ENCODE measurements around the gene FASN. TPM values are rescaled to one million over a fixed set of nuclear protein-coding genes. Genes with fewer than 3 reads are reported as not detected.

The FASN gene
- total and polyA plus RNA-seq, 2 donors (not counting 3 experiments of a cell fraction or from before 2014, with no cell fraction given), result 101 to 360 TPM

DNA sequence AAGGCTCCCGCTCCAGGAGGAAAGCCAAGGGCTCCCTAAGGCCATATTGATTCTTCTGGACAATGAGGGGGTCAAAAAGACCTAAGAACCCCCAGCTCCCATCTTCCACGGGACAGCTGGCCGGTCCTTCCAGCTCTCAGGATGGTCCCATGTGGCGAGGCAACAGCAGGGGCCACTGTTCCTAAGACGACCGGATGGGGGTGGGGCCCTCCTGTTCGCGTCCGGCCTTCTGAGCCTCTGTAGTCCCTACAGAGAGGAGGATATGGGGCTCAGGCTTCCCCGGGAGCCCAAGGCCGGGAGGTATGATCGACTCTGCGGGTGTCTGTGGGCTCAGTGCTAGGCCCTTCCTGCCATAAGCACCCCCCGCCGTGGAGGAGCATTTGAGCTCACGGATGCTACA, 54.5 kb downstream of the FASN start:
- no peaks in the 10 kb centered on the region for H3K9me3 ChIP-seq (replicated peaks; ENCODE audit: control insufficient read depth, insufficient read depth, low read length)
- no TSS peak for BruUV-seq (replicated peaks)
- DNase-seq (ENCODE audit: low read depth, low spot score) (no peak), FAIRE-seq (no peak)
- no peaks in the 10 kb centered on the region for H3K27me3 ChIP-seq (ENCODE audit: control insufficient read depth in 2 of 2, insufficient read depth in 2 of 2, low read length in 2 of 2)
- TF ChIP-seq POLR2AphosphoS5 (IDR thresholded peaks at IDR 0.05; ENCODE audit: insufficient read depth, low read depth, low read length), result no peak
- TF ChIP-seq, protein P1, sequence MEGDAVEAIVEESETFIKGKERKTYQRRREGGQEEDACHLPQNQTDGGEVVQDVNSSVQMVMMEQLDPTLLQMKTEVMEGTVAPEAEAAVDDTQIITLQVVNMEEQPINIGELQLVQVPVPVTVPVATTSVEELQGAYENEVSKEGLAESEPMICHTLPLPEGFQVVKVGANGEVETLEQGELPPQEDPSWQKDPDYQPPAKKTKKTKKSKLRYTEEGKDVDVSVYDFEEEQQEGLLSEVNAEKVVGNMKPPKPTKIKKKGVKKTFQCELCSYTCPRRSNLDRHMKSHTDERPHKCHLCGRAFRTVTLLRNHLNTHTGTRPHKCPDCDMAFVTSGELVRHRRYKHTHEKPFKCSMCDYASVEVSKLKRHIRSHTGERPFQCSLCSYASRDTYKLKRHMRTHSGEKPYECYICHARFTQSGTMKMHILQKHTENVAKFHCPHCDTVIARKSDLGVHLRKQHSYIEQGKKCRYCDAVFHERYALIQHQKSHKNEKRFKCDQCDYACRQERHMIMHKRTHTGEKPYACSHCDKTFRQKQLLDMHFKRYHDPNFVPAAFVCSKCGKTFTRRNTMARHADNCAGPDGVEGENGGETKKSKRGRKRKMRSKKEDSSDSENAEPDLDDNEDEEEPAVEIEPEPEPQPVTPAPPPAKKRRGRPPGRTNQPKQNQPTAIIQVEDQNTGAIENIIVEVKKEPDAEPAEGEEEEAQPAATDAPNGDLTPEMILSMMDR (IDR thresholded peaks at IDR 0.05; ENCODE audit: extremely low read depth in 1 of 2, insufficient read depth in 1 of 2, low read depth in 1 of 2, low read length in 2 of 2), result no peak
- TF ChIP-seq, protein P2, sequence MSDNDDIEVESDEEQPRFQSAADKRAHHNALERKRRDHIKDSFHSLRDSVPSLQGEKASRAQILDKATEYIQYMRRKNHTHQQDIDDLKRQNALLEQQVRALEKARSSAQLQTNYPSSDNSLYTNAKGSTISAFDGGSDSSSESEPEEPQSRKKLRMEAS (IDR thresholded peaks at IDR 0.05; ENCODE audit: insufficient read depth, insufficient read length), result no peak
- H3K4me1 ChIP-seq (ENCODE audit: control insufficient read depth, extremely low read depth, insufficient read depth, low read length), result no peaks in the 10 kb centered on the region
- no peak overlapping the region for H3K27ac ChIP-seq (ENCODE audit: insufficient read depth, low read depth, low read length)
- dilution Hi-C loops (cut with MboI; ENCODE audit: extremely low pct_ligation_motif_present, low sequenced_read_pairs), result no loop called here
- H3K9ac ChIP-seq (replicated peaks; ENCODE audit: extremely low read depth, insufficient read depth, low read length), result no peak overlapping the region
- H4K20me1 ChIP-seq (replicated peaks; ENCODE audit: control insufficient read depth, extremely low read depth, insufficient read depth, low read length), result no peaks in the 10 kb centered on the region
- H2AFZ ChIP-seq (ENCODE audit: low read depth, low read length), result no peak overlapping the region
- H3K4me2 ChIP-seq (ENCODE audit: insufficient read depth, low read length), result no peak overlapping the region
- ChIA-PET POLR2A (no interaction called here), CTCF (interaction anchor here (1.3 kb wide), 1 partner anchor 13 kb away, joined by 6 read pairs; the partner anchor contains the start of gene RAC3)
- H3K79me2 ChIP-seq (ENCODE audit: control insufficient read depth, insufficient read depth, low read length), result no peaks in the 10 kb centered on the region
- H3K9me1 ChIP-seq (replicated peaks; ENCODE audit: control insufficient read depth, extremely low read depth, insufficient read depth, low read length), result no peaks in the 10 kb centered on the region
- H3K4me3 ChIP-seq (replicated peaks in 1 of 3; ENCODE audit: insufficient read depth in 1 of 3, low read depth in 1 of 3, low read length in 3 of 3), result no peak overlapping the region
- H3K36me3 ChIP-seq (ENCODE audit: control insufficient read depth in 2 of 2, extremely low read depth in 1 of 2, insufficient read depth in 2 of 2, low read length in 2 of 2), result peaks cover 0 to 7% of the 10 kb centered on the region in 2 experiments
- intact Hi-C loops (cut with micrococcal nuclease), result no loop called here

DNA sequence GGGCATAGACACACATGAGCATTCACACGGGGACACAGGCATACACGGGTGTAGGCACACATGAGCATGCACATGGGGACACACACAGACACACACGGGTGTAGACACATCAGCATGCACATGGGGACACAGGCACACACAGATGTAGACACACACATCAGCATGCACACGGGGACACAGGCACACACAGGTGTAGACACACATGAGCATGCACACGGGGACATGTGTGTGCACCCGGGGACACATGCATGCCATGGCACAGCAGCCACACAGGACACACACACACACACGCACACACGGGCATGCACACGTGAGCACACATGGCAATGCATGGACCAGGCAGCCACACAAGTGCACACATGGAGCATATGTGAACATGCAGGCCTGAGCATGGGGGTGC, 55.4 kb downstream of the FASN start:
- no TSS peak for BruUV-seq (replicated peaks)
- Histone ChIP-seq H3K27me3 (ENCODE audit: control insufficient read depth in 2 of 2, insufficient read depth in 2 of 2, low read length in 2 of 2) (no peaks in the 10 kb centered on the region), H3K9me3 (replicated peaks; ENCODE audit: control insufficient read depth, insufficient read depth, low read length) (no peaks in the 10 kb centered on the region), H3K9ac (replicated peaks; ENCODE audit: extremely low read depth, insufficient read depth, low read length) (no peak overlapping the region), H3K4me3 (replicated peaks in 1 of 3; ENCODE audit: insufficient read depth in 1 of 3, low read depth in 1 of 3, low read length in 3 of 3) (no peak overlapping the region), H2AFZ (ENCODE audit: low read depth, low read length) (no peak overlapping the region), H3K9me1 (replicated peaks; ENCODE audit: control insufficient read depth, extremely low read depth, insufficient read depth, low read length) (no peaks in the 10 kb centered on the region), H3K27ac (ENCODE audit: insufficient read depth, low read depth, low read length) (no peak overlapping the region), H3K79me2 (ENCODE audit: control insufficient read depth, insufficient read depth, low read length) (no peaks in the 10 kb centered on the region), H3K4me2 (ENCODE audit: insufficient read depth, low read length) (no peak overlapping the region), H3K4me1 (ENCODE audit: control insufficient read depth, extremely low read depth, insufficient read depth, low read length) (no peaks in the 10 kb centered on the region), H4K20me1 (replicated peaks; ENCODE audit: control insufficient read depth, extremely low read depth, insufficient read depth, low read length) (no peaks in the 10 kb centered on the region), H3K36me3 (ENCODE audit: control insufficient read depth in 2 of 2, extremely low read depth in 1 of 2, insufficient read depth in 2 of 2, low read length in 2 of 2) (peaks cover 0 to under 1% of the 10 kb centered on the region in 2 experiments)
- intact Hi-C loops (cut with micrococcal nuclease), result no loop called here
- DNase-seq (ENCODE audit: low read depth, low spot score) (no peak), FAIRE-seq (no peak)
- TF ChIP-seq, protein P2 (IDR thresholded peaks at IDR 0.05; ENCODE audit: insufficient read depth, insufficient read length), result no peak
- TF ChIP-seq POLR2AphosphoS5 (IDR thresholded peaks at IDR 0.05; ENCODE audit: insufficient read depth, low read depth, low read length) (no peak), JUN (IDR thresholded peaks at IDR 0.05; ENCODE audit: borderline replicate concordance, insufficient read depth, insufficient read length, low read depth) (no peak)
- TF ChIP-seq, protein P1 (IDR thresholded peaks at IDR 0.05; ENCODE audit: extremely low read depth in 1 of 2, insufficient read depth in 1 of 2, low read depth in 1 of 2, low read length in 2 of 2), result no peak
- CTCF ChIA-PET, result no interaction called here
- dilution Hi-C loops (cut with MboI; ENCODE audit: extremely low pct_ligation_motif_present, low sequenced_read_pairs), result no loop called here
- POLR2A ChIA-PET, result interaction anchor here (0.6 kb wide), 1 partner anchor 31 kb away, joined by 4 read pairs; no protein-coding TSS in a partner anchor
